Esophagus muscularis mucosa (tissue), 4 donors: ENCODE results near the gene ZNF557. TPM values are rescaled to one million over a fixed set of nuclear protein-coding genes. Genes with fewer than 3 reads are reported as not detected.

ENCODE experiments used
- DNase-seq: peaks from one replicate; pipeline ENCODE4 v3.0.0-alpha.2; 2017; ENCODE audit errors: extremely low spot score
- H3K27ac ChIP-seq, 4 donors: fragments of 200-600 bp; sonication (generic); replicated peaks in 1 of 4; 1 replicate in 3 of 4; 2 replicates in 1 of 4; pipeline ENCODE4 v1.5.1; 2016 to 2019; ENCODE audit warnings: mild to moderate bottlenecking in 1 of 4
- H3K27me3 ChIP-seq, 4 donors: fragments of 200-600 bp; sonication (generic); one replicate each; pipeline versions ENCODE4 v1.5.1 to v1.6.0; 2016 to 2019
- H3K36me3 ChIP-seq, 4 donors: fragments of 200-600 bp; sonication (generic); one replicate each; pipeline ENCODE4 v1.5.1; 2016 to 2019
- H3K4me1 ChIP-seq, 4 donors: fragments of 200-600 bp; sonication (generic); one replicate each; pipeline ENCODE4 v1.5.1; 2016 to 2019
- H3K4me3 ChIP-seq, 4 donors: fragments of 200-600 bp; sonication (generic); 1 replicate in 2 of 4; 2 replicates in 2 of 4; pipeline ENCODE4 v1.5.1; 2016 to 2019; ENCODE audit warnings: mild to moderate bottlenecking in 4 of 4, moderate library complexity in 1 of 4
- H3K9me3 ChIP-seq, 4 donors: fragments of 200-600 bp; sonication (generic); 1 replicate in 3 of 4; 2 replicates in 1 of 4; pipeline ENCODE4 v1.5.1; 2016 to 2019
- EP300 ChIP-seq: sonication (generic); formaldehyde crosslinking; IDR thresholded peaks from one replicate; pipeline ENCODE4 v1.6.1; 2017; ENCODE audit warnings: antibody characterized with exemption
- POLR2A ChIP-seq: fragments of 450-650 bp; IDR thresholded peaks from one replicate; pipeline ENCODE4 v1.6.1; 2017; ENCODE audit warnings: antibody characterized with exemption, moderate library complexity, mild to moderate bottlenecking, low read depth
- POLR2AphosphoS5 ChIP-seq, 2 donors: sonication (generic); formaldehyde crosslinking; IDR thresholded peaks; one replicate each; pipeline ENCODE4 v1.6.1; 2017; ENCODE audit warnings: antibody characterized with exemption in 2 of 2
- WGBS: methylation state at CpG from one replicate; pipeline ENCODE4 v1.1.5; 2018; 5-methylcytosine and 5-hydroxymethylcytosine counted together
- intact Hi-C: fragments of 100-400 bp; cut with DNase I; formaldehyde crosslinking; loops from one replicate; pipeline ENCODE4 v1.15.1; 2023
- total RNA-seq, 4 donors: library from RNA; depleted of rRNA; stranded (reverse); fragments of >200 nt; gene quantifications; one replicate each; pipeline versions ENCODE4 v1.1.0 to v1.2.1, GENCODE V29; 2016
- TF ChIP-seq, protein P1 (sequence below), 3 experiments: fragments of 200-600 bp in 2 of 3; fragments of 450-650 bp in 1 of 3; sonication (generic) in 2 of 3; IDR thresholded peaks; one replicate each; pipeline ENCODE4 v1.5.1; 2017 to 2019; ENCODE audit warnings: antibody characterized with exemption in 3 of 3, mild to moderate bottlenecking in 2 of 3, moderate library complexity in 1 of 3

Gene ZNF557
- total RNA-seq, 4 donors from 2014 or later, result 5.5 to 9.0 (median 8.3) TPM

GRCh38 chr19:7115721-7116120 is 46.2 kb downstream of the ZNF557 start:
- intact Hi-C loops, result no loop called here
- Histone ChIP-seq H3K4me1 (no peaks in the 10 kb centered on the region), H3K36me3 (peaks cover 8 to 63% (median 48%) of the 10 kb centered on the region in 4 donors), H3K27me3 (no peaks in the 10 kb centered on the region), H3K9me3 (no peaks in the 10 kb centered on the region), H3K27ac (no peak overlapping the region), H3K4me3 (no peak overlapping the region)
- TF ChIP-seq POLR2A (no peak), EP300 (no peak)
- no peak for DNase-seq
- 82% methylated on average over 6 of the region's 6 CpGs for WGBS

DNA sequence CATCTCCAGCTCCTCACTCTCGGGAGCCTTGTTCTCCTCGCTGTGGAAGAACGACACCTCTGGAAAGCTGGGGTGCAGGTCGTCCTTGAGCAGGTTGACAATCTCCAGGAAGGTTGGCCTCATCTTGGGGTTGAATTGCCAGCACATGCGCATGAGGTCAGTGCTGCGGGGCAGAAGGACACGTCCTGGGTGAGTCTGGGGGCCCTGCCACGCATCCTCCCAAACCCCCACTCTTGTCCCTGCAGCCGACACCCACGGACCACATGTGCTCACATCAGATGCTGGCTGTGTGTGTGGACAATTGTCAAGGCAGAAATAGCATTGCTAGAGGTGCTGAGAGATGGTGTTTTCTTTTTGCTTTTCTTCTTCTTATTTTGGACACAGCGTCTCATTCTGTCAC is 47.7 kb downstream of the ZNF557 start:
- WGBS, result 88% methylated on average over 11 of the region's 11 CpGs
- Histone ChIP-seq H3K27ac (no peak overlapping the region), H3K27me3 (no peaks in the 10 kb centered on the region), H3K4me3 (no peak overlapping the region), H3K4me1 (no peaks in the 10 kb centered on the region), H3K36me3 (peaks cover 17 to 78% (median 64%) of the 10 kb centered on the region in 4 donors), H3K9me3 (no peaks in the 10 kb centered on the region)
- intact Hi-C loops, result no loop called here
- TF ChIP-seq EP300 (no peak), POLR2AphosphoS5 (IDR thresholded peaks at IDR 0.05) (no peak), POLR2A (no peak)
- TF ChIP-seq, protein P1, sequence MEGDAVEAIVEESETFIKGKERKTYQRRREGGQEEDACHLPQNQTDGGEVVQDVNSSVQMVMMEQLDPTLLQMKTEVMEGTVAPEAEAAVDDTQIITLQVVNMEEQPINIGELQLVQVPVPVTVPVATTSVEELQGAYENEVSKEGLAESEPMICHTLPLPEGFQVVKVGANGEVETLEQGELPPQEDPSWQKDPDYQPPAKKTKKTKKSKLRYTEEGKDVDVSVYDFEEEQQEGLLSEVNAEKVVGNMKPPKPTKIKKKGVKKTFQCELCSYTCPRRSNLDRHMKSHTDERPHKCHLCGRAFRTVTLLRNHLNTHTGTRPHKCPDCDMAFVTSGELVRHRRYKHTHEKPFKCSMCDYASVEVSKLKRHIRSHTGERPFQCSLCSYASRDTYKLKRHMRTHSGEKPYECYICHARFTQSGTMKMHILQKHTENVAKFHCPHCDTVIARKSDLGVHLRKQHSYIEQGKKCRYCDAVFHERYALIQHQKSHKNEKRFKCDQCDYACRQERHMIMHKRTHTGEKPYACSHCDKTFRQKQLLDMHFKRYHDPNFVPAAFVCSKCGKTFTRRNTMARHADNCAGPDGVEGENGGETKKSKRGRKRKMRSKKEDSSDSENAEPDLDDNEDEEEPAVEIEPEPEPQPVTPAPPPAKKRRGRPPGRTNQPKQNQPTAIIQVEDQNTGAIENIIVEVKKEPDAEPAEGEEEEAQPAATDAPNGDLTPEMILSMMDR (IDR thresholded peaks at IDR 0.05), result no peak
- DNase-seq, result no peak

- TF ChIP-seq, protein P1 (IDR thresholded peaks at IDR 0.05), result no peak
- TF ChIP-seq POLR2AphosphoS5 (IDR thresholded peaks at IDR 0.05), result no peak
- TF ChIP-seq EP300, result no peak
- no peak for TF ChIP-seq POLR2A
- Histone ChIP-seq H3K9me3 (no peaks in the 10 kb centered on the region), H3K4me3 (no peak overlapping the region), H3K36me3 (peaks cover 23 to 95% (median 80%) of the 10 kb centered on the region in 4 donors), H3K27me3 (no peaks in the 10 kb centered on the region), H3K27ac (no peak overlapping the region), H3K4me1 (no peaks in the 10 kb centered on the region)
- 89% methylated on average over 13 of the region's 14 CpGs for whole genome bisulfite sequencing
- DNase-seq, result no peak
- intact Hi-C loops, result no loop called here
Measured at GRCh38 chr19:7119582-7119981, 50.1 kb downstream of the ZNF557 start.

- no peak for DNase-seq
- WGBS, result 95% methylated on average over 10 of the region's 10 CpGs
Measured at GRCh38 chr19:7120499-7120898, 51.0 kb downstream of the ZNF557 start.

GRCh38 chr19:7122701-7123100 is 53.2 kb downstream of the ZNF557 start:
- WGBS, result 98% methylated on average over 15 of the region's 16 CpGs
- peaks cover 53 to 96% (median 86%) of the 10 kb centered on the region in 4 donors for H3K36me3 ChIP-seq
- H3K4me3 ChIP-seq, result no peak overlapping the region
- TF ChIP-seq POLR2AphosphoS5 (IDR thresholded peaks at IDR 0.05), result no peak
- no peak for TF ChIP-seq EP300
- TF ChIP-seq, protein P1 (IDR thresholded peaks at IDR 0.05), result no peak
- TF ChIP-seq POLR2A, result no peak
- H3K27me3 ChIP-seq, result no peaks in the 10 kb centered on the region
- no peak overlapping the region for H3K27ac ChIP-seq
- DNase-seq, result no peak
- no peaks in the 10 kb centered on the region for H3K4me1 ChIP-seq
- H3K9me3 ChIP-seq, result peaks cover 0 to 22% (median 15%) of the 10 kb centered on the region in 4 donors
- intact Hi-C loops, result no loop called here

More at GRCh38 chr19:7120499-7120898, 51.0 kb downstream of the ZNF557 start:
- no peak overlapping the region for H3K27ac ChIP-seq
- intact Hi-C loops, result no loop called here
- TF ChIP-seq, protein P1 (IDR thresholded peaks at IDR 0.05), result no peak
- TF ChIP-seq POLR2A (no peak), EP300 (no peak)
- H3K36me3 ChIP-seq, result peaks cover 30 to 95% (median 83%) of the 10 kb centered on the region in 4 donors
- H3K4me1 ChIP-seq, result no peaks in the 10 kb centered on the region
- peaks cover 0 to 5% (median 2%) of the 10 kb centered on the region in 4 donors for H3K9me3 ChIP-seq
- no peaks in the 10 kb centered on the region for H3K27me3 ChIP-seq
- H3K4me3 ChIP-seq, result no peak overlapping the region
